Measurements from ENCODE around the gene MCCD1. TPM values are rescaled to one million over a fixed set of nuclear protein-coding genes. Genes with fewer than 3 reads are reported as not detected.
A peak's percentile ranks its signal among the peaks of the same experiment; 100 is the strongest.

MCCD1 gene
- total and polyA plus RNA-seq, 2 of the 13 experiments (the other 11 are each of a cell fraction or from before 2014, with no cell fraction given): 0.15 TPM; not detected in 1

- TF ChIP-seq ZNF713 (CRISPR knock-in tag; IDR thresholded peaks at IDR 0.05) (peak; percentile 97; the same call in 1 of the 2 replicates), RFX5 (IDR thresholded peaks at IDR 0.05; ENCODE audit: low read depth, low read length) (peak; percentile 20; the same call in 1 of the 2 replicates), TSC22D2 (CRISPR knock-in tag; IDR thresholded peaks at IDR 0.05; ENCODE audit: borderline replicate concordance) (peak; percentile 76), SCMH1 (CRISPR knock-in tag; IDR thresholded peaks at IDR 0.05; ENCODE audit: borderline replicate concordance) (no peak), ZNF446 (CRISPR knock-in tag; IDR thresholded peaks at IDR 0.05) (no peak), SIN3A (IDR thresholded peaks at IDR 0.05; ENCODE audit: borderline replicate concordance, low read depth, low read length) (peak; percentile 92), ZNF777 (CRISPR knock-in tag; IDR thresholded peaks at IDR 0.05) (peak; percentile 57; the same call in 1 of the 2 replicates), ATM (IDR thresholded peaks at IDR 0.05; ENCODE audit: borderline replicate concordance) (no peak), NR3C1 (CRISPR knock-in tag; IDR thresholded peaks at IDR 0.05) (no peak), PTBP1 (IDR thresholded peaks at IDR 0.05; ENCODE audit: low read depth, low read length, poor library complexity, severe bottlenecking) (no peak), NR1H2 (CRISPR knock-in tag; IDR thresholded peaks at IDR 0.05; ENCODE audit: borderline replicate concordance, low read depth) (no peak), CENPBD1 (CRISPR knock-in tag; IDR thresholded peaks at IDR 0.05; ENCODE audit: borderline replicate concordance, low read depth) (peak; percentile 56; the same call in 1 of the 2 replicates), AFF4 (CRISPR knock-in tag; IDR thresholded peaks at IDR 0.05) (0 out of 2 replicates have a peak, but pooled peaks have one; percentile 66), ZNF678 (CRISPR knock-in tag; IDR thresholded peaks at IDR 0.05) (0 out of 2 replicates have a peak, but pooled peaks have one; percentile 8), THRA (CRISPR knock-in tag; IDR thresholded peaks at IDR 0.05; ENCODE audit: borderline replicate concordance) (peak; percentile 95), ZNF3 (CRISPR knock-in tag; IDR thresholded peaks at IDR 0.05) (no peak; the same call in 1 of the 2 replicates), SNAPC2 (CRISPR knock-in tag; IDR thresholded peaks at IDR 0.05) (no peak), PHF5A (CRISPR knock-in tag; IDR thresholded peaks at IDR 0.05; ENCODE audit: low read depth, unreplicated experiment) (no peak), ZNF343 (CRISPR knock-in tag; IDR thresholded peaks at IDR 0.05) (peak; percentile 92), NBN (conservative IDR thresholded peaks at IDR 0.05) (no peak), ZBTB49 (CRISPR knock-in tag; IDR thresholded peaks at IDR 0.05; ENCODE audit: borderline replicate concordance) (no peak; the same call in 1 of the 2 replicates), NFYB (CRISPR knock-in tag; IDR thresholded peaks at IDR 0.05) (0 out of 2 replicates have a peak, but pooled peaks have one; percentile 15)
Observed at GRCh38 chr6:31541658-31542521, 13.1 kb downstream of the MCCD1 start, which contains the start of gene DDX39B (continued).

Data from HepG2 (cell line).